ENCODE measurements around the gene SGK2.

SGK2 gene

DNA sequence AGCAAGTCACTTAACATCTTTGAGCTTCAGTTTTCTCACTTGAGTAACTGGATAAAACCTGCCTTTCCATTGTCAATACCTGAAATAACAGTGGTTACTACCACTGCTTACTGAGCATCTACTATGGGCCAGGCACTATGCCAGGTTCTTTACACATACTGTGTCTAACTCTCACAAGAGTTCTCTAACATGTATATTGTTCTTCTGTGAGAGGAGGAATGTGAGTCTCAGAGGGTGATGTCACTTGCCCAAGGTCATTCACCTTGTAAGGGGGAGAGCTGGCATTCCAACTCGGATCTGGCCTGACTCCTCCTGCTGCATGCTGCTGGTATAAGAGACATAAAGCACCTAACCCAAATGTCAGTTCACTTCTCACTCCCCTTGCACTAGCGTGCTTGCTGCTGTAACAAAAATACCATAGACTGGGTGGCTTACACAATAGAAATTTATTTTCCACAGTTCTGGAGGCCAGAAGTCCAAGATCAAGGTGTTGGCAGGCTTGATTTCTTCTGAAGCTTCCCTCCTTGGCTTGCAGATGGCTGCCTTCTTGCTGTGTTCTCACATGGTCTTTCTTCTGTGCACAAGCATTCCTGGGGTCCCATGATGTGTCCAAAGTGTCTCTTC is 21.9 kb upstream of the SGK2 start:
- TF ChIP-seq, protein P1, sequence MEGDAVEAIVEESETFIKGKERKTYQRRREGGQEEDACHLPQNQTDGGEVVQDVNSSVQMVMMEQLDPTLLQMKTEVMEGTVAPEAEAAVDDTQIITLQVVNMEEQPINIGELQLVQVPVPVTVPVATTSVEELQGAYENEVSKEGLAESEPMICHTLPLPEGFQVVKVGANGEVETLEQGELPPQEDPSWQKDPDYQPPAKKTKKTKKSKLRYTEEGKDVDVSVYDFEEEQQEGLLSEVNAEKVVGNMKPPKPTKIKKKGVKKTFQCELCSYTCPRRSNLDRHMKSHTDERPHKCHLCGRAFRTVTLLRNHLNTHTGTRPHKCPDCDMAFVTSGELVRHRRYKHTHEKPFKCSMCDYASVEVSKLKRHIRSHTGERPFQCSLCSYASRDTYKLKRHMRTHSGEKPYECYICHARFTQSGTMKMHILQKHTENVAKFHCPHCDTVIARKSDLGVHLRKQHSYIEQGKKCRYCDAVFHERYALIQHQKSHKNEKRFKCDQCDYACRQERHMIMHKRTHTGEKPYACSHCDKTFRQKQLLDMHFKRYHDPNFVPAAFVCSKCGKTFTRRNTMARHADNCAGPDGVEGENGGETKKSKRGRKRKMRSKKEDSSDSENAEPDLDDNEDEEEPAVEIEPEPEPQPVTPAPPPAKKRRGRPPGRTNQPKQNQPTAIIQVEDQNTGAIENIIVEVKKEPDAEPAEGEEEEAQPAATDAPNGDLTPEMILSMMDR (IDR thresholded peaks at IDR 0.05; ENCODE audit: extremely low read depth, missing control alignments) = no peak
- no peak for DNase-seq (ENCODE audit: low spot score)

DNA sequence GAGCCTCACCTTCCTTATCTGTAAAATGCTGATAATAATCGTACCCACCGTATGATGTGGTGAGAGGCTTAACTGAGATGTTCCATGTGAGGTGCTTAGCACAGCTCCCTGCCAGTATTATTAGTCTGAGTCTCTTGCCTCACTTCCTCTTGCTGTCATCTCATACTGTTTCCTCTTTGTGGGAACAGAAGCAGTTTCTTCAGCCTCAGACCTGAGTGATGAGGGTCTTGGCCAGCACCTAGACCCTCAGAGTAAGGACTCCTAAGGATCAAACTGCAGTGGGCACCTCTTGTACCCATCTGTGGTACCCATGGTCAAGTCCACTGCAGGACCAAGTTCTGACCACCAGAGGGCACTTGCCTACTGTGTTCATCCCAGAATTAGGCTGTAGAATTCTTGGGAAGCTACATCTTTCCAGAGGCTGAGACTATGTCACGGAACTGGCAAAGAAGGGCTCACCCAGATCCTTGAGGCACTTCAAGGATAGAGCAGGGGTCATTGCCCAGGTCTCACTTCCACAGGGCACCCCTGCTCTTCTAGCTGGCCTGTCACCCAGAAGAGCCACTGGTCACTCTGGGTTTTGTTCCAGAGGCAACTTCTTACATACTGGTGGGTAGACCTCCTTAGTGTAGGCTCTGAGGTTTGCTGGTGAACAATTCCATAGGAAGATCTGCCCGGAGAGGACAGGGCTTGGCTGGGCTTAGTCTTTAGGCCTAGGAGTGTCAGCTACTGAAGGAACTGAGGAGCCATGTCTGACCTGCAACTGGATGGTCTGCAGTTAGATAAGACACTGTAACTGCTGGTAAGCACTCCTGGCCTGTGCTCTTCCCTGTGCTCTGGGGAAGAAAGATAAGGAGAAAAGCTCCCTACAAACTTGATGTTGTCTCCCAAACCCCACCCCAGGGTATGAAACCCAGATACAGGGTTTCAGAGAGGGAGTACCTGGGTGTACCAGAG is 20.6 kb upstream of the SGK2 start:
- TF ChIP-seq, protein P1 (IDR thresholded peaks at IDR 0.05; ENCODE audit: extremely low read depth, missing control alignments) = peak; percentile 84
- DNase-seq (ENCODE audit: low spot score) = peak; percentile 52

DNA sequence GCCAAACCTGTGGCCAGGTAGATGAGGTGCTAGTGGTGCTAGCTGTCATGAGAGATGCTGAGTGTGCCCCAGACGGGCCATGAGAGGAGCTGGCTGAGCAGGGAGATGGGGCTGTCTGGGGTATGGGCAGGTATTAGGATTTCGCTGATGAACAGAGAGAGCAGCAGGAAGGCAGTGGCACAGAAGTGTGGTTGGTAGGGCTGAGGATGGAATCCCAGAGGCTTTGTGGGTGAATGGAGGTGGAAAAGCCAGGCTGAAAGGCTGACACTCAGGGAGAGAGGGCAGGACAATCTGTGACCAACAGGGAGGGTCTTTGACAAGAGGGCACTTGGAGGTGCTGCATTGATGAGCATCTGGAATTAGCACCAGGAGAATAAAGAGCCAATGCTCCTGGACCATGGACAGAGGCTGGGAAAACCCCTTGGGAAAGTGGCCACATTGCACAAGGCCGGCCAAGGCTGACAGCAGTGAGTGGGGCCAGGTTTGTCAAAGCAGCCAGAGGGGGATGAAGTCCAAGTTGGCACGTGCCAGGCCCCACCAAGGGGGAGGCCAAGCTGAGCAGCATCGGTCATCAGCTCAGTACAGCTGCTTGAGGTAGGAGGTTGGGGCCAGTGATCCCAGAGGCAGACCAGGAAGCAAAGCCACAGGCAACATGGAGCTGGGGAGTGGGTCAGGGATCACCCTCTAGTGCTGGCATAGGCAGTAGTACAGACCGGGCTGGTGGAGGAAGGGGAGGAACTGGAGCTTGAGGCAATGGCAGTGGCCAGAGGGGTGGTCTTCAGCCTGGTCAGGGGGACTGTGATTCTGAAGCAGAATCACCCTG is 19.7 kb upstream of the SGK2 start:
- no peak for DNase-seq (ENCODE audit: low spot score)
- TF ChIP-seq, protein P1 (IDR thresholded peaks at IDR 0.05; ENCODE audit: extremely low read depth, missing control alignments) = no peak

DNA sequence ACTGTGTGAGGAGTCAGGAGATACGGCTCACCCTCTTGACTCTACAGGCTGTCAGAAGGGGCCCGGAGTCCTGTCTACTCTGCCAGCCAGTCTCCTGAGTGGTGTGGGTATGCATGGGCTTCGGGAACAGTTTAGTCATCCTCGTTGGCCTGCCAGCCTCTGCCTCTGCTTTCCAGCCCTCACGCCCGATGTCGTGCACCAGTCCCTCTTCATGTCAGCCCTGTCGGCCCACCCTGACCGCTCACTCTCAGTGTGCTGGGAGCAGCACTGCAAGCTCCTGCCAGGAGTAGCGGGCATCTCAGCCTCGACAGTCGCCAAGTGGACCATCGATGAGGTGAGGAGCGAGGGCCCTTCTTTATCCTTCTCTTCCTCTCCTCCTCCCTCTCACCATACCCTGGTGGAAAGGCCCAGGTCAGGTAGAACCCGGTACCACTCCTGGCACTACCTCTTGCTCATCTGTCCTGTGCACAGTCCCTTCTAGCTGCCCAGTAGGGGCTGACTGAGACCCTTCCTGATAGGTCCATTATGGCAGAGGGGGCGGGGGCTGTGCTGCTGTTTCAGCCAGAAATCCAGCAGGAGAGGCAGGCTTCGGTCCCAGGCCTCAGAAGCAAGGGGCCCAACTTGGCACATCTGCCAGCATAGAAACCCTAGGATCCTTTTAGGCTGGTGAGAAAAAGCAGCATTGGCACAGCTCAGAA is 18.7 kb upstream of the SGK2 start:
- no peak for DNase-seq (ENCODE audit: low spot score)
- TF ChIP-seq, protein P1 (IDR thresholded peaks at IDR 0.05; ENCODE audit: extremely low read depth, missing control alignments) = no peak

DNA sequence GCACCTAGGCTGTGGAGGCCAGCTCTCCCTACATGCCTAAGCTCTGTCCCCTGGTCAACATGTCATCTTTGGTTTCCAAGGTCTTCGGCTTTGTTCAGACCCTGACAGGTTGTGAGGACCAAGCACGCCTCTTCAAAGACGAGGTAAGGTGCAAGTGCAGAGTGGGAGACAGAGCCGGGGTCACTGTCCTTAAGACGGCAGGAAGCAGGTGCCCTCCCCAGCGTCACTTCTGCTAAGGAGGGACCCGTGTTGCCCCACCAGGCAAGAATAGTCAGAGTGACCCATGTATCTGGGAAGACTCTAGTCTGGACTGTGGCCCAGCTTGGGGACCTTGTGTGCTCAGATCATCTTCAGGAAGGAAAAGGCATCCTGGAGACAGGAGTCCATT is 18.2 kb upstream of the SGK2 start:
- TF ChIP-seq, protein P1 (IDR thresholded peaks at IDR 0.05; ENCODE audit: extremely low read depth, missing control alignments) = no peak

DNA sequence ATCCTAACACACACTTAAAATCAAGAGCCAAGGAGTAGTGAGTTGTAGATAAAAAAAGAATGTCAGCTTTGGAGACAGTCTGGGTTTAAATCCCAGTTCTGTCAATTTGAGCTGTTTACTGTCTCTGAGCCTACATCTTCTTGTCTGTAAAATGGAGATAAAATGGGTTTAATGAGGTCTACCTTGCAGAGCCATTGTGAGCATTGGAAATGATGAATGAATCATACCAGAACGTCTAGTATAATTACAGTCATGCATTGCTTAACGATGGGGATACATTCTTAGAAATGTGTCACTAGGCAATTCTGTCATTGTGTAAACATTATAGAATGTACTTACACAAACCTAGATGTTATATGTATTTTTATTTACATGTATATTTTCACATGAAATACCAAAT is 17.6 kb upstream of the SGK2 start:
- TF ChIP-seq, protein P1 (IDR thresholded peaks at IDR 0.05; ENCODE audit: extremely low read depth, missing control alignments) = no peak
- no peak for DNase-seq (ENCODE audit: low spot score)

More for the DNA sequence above, 18.2 kb upstream of the SGK2 start:
- DNase-seq (ENCODE audit: low spot score) = no peak

Measured in GM20000 (cell line).